Stomach smooth muscle (tissue), 2 donors: ENCODE measurements around the gene NTSR1.

Experiments
- H3K27ac ChIP-seq: one replicate; pipeline ENCODE4 v1.7.0; 2013; ENCODE audit warnings: mild to moderate bottlenecking, low read length, inconsistent platforms
- H3K27me3 ChIP-seq, 2 donors: one replicate each; pipeline ENCODE4 v1.7.0; 2013; ENCODE audit warnings: low read length in 2 of 2; ENCODE audit not compliant: insufficient read depth in 2 of 2, control insufficient read depth in 1 of 2
- H3K36me3 ChIP-seq, 2 donors: one replicate each; pipeline ENCODE4 v1.7.0; 2013; ENCODE audit warnings: low read length in 2 of 2; ENCODE audit not compliant: control insufficient read depth in 2 of 2, insufficient read depth in 2 of 2
- H3K4me1 ChIP-seq: one replicate; pipeline ENCODE4 v1.7.0; 2013; ENCODE audit warnings: low read length; ENCODE audit not compliant: control insufficient read depth, insufficient read depth
- H3K4me3 ChIP-seq, 2 donors: one replicate each; pipeline ENCODE4 v1.7.0; 2013; ENCODE audit warnings: low read length in 2 of 2
- H3K9ac ChIP-seq, 2 donors: one replicate each; pipeline ENCODE4 v1.7.0; 2013; ENCODE audit warnings: low read length in 2 of 2, mild to moderate bottlenecking in 1 of 2
- H3K9me3 ChIP-seq, 2 donors: one replicate each; pipeline ENCODE4 v1.7.0; 2013; ENCODE audit warnings: low read length in 2 of 2; ENCODE audit not compliant: control insufficient read depth in 2 of 2
- donor health status: healthy.
- donor health status: Pancreatic carcinoma.

NTSR1 gene

DNA sequence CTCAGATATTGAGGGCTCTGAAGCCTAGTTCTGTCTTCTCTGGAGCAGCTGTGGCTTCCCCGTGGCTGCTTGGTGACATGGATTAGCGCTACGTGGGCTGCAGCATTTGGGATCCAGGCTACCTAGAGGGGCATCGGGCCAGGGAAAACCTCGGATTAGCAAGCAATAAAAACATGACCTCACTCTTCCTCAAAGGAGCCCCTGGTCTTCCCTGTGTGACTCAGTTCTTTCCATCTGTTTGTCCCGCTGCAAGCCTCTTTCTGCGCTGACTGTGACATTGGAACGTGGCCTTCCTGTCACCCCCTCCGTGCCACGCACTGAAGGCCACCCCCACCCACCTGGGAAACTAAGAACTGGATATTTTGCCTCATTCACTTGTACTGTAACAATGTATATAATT is 91.2 kb downstream of the NTSR1 start:
- H3K9ac ChIP-seq = no peak overlapping the region
- H3K27ac ChIP-seq = no peak overlapping the region
- H3K9me3 ChIP-seq = no peaks in the 10 kb centered on the region
- H3K36me3 ChIP-seq = peaks cover 14 to 18% of the 10 kb centered on the region in 2 donors
- no peaks in the 10 kb centered on the region for H3K27me3 ChIP-seq
- no peak overlapping the region for H3K4me3 ChIP-seq
- peaks cover 42% of the 10 kb centered on the region for H3K4me1 ChIP-seq

GRCh38 chr20:62800314-62801259 is 92.0 kb downstream of the NTSR1 start:
- H3K4me3 ChIP-seq = no peak overlapping the region
- peaks cover 37% of the 10 kb centered on the region for H3K4me1 ChIP-seq
- H3K9ac ChIP-seq = no peak overlapping the region
- no peaks in the 10 kb centered on the region for H3K9me3 ChIP-seq
- peaks cover 14 to 18% of the 10 kb centered on the region in 2 donors for H3K36me3 ChIP-seq
- no peak overlapping the region for H3K27ac ChIP-seq
- no peaks in the 10 kb centered on the region for H3K27me3 ChIP-seq

DNA sequence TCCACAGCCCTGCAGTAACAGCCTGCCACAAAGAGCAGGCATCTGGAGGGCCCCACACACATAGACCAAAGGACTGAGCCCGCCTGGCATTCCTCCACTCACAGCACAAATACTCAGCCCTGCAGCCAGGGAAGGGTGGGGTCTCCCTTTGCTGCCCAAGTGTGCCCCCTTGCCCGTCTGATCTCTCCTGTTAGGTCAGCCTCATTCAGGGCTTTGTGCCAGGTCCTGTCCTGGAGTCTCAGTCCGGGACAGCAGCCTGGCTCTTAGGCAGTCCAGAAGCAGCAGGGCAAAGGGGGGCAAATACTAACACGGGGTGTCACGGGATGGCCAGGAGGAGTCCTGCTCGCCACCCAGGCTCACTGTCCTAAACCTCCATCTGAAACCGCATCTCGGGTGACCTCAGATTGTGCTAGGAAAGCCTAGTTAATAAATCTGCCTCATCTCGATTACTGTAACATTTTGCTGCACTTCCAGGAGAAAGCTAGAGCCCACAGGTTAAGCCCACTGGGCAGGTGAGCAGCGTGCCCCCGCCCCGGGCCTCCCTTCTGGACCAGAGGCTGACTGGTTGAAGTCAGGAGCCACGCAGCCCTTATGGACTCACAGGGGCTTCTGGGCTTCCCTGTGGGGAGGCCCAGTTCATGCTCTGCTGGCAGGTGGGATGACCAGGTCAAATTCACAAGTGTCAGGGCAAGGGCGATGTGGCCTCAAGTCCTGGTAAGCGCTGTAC is 92.8 kb downstream of the NTSR1 start:
- no peak overlapping the region for H3K4me3 ChIP-seq
- no peaks in the 10 kb centered on the region for H3K27me3 ChIP-seq
- H3K4me1 ChIP-seq = peaks cover 45% of the 10 kb centered on the region
- H3K9ac ChIP-seq = no peak overlapping the region
- no peaks in the 10 kb centered on the region for H3K9me3 ChIP-seq
- H3K36me3 ChIP-seq = peaks cover 14 to 18% of the 10 kb centered on the region in 2 donors
- peak overlapping the region; percentile 18 for H3K27ac ChIP-seq

GRCh38 chr20:62802026-62802712 is 93.5 kb downstream of the NTSR1 start:
- Histone ChIP-seq H3K27me3 (no peaks in the 10 kb centered on the region), H3K9ac (no peak overlapping the region), H3K4me1 (peaks cover 48% of the 10 kb centered on the region), H3K9me3 (no peaks in the 10 kb centered on the region), H3K36me3 (peaks cover 14 to 18% of the 10 kb centered on the region in 2 donors), H3K4me3 (no peak overlapping the region), H3K27ac (peak overlapping the region; percentile 18)

GRCh38 chr20:62804021-62804626 is 95.5 kb downstream of the NTSR1 start:
- no peaks in the 10 kb centered on the region for H3K9me3 ChIP-seq
- peak overlapping the region; percentile 73 for H3K27ac ChIP-seq
- H3K4me3 ChIP-seq = peak overlapping the region; percentile 43 to 64
- peaks cover 17 to 21% of the 10 kb centered on the region in 2 donors for H3K36me3 ChIP-seq
- H3K9ac ChIP-seq = peak overlapping the region; percentile 47 to 66
- no peaks in the 10 kb centered on the region for H3K27me3 ChIP-seq
- peaks cover 45% of the 10 kb centered on the region for H3K4me1 ChIP-seq

- H3K27me3 ChIP-seq = no peaks in the 10 kb centered on the region
- H3K4me1 ChIP-seq = peaks cover 45% of the 10 kb centered on the region
- peak within 1 kb of the TSS; percentile 78 to 88 for H3K4me3 ChIP-seq
- peak within 1 kb of the TSS; percentile 64 to 84 for H3K9ac ChIP-seq
- H3K9me3 ChIP-seq = no peaks in the 10 kb centered on the region
- peak within 1 kb of the TSS; percentile 73 for H3K27ac ChIP-seq
- H3K36me3 ChIP-seq = peaks cover 19 to 25% of the 10 kb centered on the region in 2 donors
These were observed 96.1 kb downstream of the NTSR1 start, which contains the start of gene OGFR for GRCh38 chr20:62804627-62805154. Gene OGFR (plus strand): TSS chr20:62804835. CDS start chr20:62804860, 25 bp downstream.

- Histone ChIP-seq H3K4me1 (peaks cover 45% of the 10 kb centered on the region), H3K9me3 (no peaks in the 10 kb centered on the region), H3K4me3 (peak overlapping the region; percentile 78 to 88), H3K27ac (peak overlapping the region; percentile 64), H3K27me3 (no peaks in the 10 kb centered on the region), H3K9ac (peak overlapping the region; percentile 64 to 84), H3K36me3 (peaks cover 22% of the 10 kb centered on the region in 2 donors)
These were observed 96.6 kb downstream of the NTSR1 start for GRCh38 chr20:62805155-62805710.

- H3K4me1 ChIP-seq = peaks cover 45% of the 10 kb centered on the region
- H3K4me3 ChIP-seq = peak overlapping the region; percentile 78 to 88
- H3K36me3 ChIP-seq = peaks cover 16 to 25% of the 10 kb centered on the region in 2 donors
- H3K27ac ChIP-seq = peak overlapping the region; percentile 37
- peak overlapping the region; percentile 64 to 84 for H3K9ac ChIP-seq
- H3K9me3 ChIP-seq = no peaks in the 10 kb centered on the region
- no peaks in the 10 kb centered on the region for H3K27me3 ChIP-seq
These were observed 97.2 kb downstream of the NTSR1 start for GRCh38 chr20:62805711-62806382.

GRCh38 chr20:62806383-62807050 is 97.9 kb downstream of the NTSR1 start:
- peaks cover 14 to 26% of the 10 kb centered on the region in 2 donors for H3K36me3 ChIP-seq
- H3K9ac ChIP-seq = peak overlapping the region; percentile 64 to 84
- H3K4me3 ChIP-seq = peak overlapping the region; percentile 78 to 88
- peak overlapping the region; percentile 37 for H3K27ac ChIP-seq
- H3K4me1 ChIP-seq = peaks cover 45% of the 10 kb centered on the region
- H3K9me3 ChIP-seq = no peaks in the 10 kb centered on the region
- H3K27me3 ChIP-seq = no peaks in the 10 kb centered on the region
